ENCODE measurements around the gene CLDN18.

The CLDN18 gene

DNA sequence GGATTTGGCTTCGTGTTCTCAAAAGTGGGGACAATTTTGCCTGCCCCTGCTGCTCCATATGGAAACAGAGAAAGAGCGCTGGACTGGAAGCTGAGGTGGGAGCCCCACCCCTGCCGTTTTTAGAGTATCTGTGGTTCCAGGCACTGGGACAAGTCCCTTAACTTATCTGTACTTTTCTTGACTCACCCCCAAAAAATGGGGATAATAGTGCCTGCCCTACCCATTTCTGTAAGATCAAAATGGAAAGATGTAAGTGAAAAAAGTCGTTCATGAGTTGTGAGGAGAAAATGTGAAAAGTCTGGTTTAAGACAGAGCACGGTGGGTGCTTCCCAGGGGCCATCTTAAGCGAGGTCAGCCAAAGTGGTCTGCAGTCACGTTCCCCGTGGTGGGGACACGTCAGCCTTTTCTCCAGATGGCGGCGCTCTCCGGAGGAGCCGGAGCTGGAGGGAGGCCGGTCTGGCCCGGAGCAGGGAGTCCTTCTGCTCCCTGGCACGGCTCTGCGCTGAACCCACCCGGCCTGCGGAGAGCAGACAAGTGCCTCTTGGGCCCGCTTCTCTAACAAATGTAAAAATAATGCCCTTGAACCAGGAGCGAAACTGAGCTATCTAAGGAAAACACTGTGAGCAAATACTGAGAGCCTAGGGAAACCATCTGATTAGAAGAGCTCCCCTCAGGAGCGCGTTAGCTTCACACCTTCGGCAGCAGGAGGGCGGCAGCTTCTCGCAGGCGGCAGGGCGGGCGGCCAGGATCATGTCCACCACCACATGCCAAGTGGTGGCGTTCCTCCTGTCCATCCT lies at the start of gene CLDN18:
TSS of gene CLDN18 (plus strand) at position 690 of the 797 bp plus-strand sequence. CDS start at position 751, 61 bp downstream.
- DNase-seq (ENCODE audit: low read depth), result no peak

DNA sequence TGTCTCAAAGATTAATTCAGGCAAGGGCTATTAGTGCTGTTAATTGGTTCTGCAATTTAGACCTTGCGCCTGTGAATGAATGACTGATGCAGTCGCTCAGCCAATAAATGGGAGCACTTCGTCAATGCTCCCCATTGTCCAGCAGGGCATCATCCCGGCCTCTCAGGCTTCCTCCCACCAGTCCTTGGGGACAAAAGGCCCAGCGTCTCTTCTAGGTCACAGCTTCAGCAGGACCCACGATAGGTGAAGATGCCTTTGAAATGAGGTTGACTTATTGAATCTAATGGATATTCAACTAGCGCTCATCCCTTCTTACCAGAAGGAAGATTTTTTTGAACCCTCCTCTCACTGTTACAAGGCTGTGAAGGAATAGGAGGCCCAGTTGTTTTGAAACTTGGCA lies 47.7 kb upstream of the CLDN18 start:
- no peak for DNase-seq (ENCODE audit: low read depth)

DNA sequence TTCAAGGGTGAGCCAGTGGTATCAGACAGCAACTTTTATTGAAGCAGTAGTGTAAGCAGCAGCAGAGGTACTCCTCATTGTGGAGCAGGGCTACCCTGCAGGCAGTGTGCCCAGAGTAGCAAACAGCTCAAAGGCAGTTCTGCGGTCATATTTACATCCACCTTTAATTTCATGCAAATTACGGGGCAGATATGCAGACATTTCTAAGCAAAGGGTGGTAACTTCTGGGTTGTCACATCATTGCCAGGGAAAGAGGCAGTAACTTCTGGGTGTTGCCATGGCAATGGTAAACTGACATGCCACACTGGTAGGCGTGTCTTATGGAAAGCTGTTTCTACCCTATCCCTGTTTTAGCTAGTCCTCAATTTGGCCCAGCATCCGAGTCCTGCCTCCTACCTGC lies 46.5 kb upstream of the CLDN18 start:
- no peak for DNase-seq (ENCODE audit: low read depth)

DNA sequence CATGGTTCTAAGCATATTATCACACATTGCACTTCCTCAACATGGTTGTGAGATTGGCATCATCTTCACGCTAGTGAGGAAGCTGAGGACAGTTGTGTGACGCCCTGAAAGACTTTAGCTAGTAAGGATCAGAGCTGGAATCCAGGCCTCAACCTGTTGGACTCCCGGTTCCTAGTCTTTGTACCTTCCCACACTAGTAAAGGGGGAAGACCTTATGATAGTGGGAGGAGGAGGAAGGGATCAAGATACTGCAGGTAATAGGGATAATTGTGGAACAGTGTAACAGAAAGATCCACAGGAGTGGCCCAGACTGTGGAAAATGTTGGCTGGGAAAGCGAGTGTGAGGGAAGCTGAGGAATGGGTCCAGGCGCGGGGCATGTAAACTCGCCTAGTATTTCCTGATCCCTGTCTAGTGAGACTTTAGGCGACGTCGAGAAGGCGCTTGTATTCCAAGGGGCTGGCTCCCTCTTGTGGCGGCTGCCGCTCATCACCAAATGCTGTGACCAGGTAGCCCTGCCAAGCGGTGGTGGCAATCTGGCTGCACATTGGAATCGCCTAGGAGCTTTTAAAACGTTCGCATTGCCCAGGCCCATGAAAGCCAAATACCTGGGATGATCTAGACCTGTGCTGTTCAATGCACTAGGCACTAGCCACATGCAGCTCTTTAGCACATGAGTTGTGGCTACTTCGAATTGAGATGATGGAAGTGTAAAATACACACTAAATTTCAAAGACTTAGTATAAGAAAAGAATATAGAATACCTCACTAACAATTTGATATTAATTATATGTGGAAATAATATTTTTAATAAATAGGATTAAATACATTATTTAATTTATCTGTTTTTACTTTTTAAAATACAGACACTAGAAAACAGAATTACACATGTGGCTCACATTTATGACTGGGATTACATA lies 38.8 kb upstream of the CLDN18 start:
- peak; percentile 12 for DNase-seq (ENCODE audit: low read depth)

DNA sequence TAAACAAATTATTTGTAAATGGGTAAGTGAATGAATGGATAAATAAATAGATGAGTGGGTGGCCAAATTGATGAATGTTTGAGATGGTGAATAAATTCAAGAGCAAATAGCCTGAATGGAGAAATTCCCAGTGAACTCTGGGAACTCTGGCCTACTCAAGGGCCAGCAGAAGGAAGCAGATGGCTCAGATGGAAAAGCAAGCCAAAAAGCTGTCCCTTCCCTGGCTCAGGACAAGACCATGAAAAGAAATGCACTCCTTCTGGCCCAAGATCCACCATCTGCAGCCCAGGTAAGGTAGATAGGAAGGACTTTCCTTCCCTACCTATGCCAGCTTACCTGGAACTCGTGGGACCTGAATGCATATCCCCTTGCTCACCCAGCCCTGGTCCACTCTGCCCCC lies 37.6 kb upstream of the CLDN18 start:
- DNase-seq (ENCODE audit: low read depth), result no peak

DNA sequence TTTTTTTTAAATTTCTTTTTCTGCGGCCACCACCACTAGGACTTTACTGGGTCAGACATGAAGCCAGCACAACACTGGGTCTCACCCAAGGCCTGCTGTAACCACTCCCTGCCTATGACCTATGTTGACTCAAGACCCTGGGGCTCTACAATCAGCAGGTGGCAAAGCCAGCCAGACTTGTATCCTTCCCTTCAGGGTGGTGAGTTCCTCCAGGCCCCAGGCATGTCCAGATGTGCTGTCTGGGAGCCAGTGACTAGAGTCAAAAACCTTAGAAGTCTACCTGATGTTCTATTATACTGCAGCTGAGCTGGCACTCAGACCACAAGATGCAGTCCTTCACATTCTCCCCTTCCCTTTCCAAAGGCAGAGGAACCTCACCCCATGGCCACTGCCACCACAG lies 31.6 kb upstream of the CLDN18 start:
- no peak for DNase-seq (ENCODE audit: low read depth)

DNA sequence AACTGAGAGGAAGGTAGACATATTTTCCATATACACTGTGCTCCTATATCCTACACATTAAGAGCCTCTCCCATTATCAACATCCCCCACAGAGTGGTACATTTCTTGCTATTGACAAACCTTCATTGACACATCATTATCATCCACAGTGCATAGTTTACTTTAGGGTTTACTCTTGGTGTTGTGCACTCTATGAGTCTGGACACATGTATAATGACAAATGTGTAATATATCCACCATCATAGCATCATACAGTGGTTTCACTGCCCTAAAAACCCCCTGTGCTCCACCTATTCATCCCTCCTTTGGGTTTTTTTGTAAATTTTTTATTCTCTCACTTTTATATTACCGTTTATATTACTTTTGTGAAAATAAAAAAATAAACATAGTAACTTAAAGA lies 22.2 kb upstream of the CLDN18 start:
- DNase-seq (ENCODE audit: low read depth), result no peak

DNA sequence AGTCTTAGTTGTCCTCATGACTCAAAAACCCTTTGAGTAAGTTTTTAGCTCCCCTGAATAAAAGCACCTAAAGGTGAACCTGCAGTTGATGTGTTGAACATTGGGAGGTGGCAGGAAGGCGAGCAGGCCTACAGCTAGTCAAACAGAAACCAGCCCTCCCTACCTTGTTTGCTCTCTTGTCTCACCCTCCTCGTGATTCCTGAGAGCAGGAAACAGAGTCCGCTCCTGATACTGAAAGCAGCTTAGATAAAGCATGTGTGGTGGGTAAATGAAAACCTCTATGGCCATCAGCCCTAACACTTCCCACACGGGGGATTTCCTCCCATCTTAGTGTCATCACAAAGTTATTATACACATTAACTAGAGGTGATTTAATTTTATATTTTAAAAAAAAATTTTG lies 21.8 kb upstream of the CLDN18 start:
- no peak for DNase-seq (ENCODE audit: low read depth)

DNA sequence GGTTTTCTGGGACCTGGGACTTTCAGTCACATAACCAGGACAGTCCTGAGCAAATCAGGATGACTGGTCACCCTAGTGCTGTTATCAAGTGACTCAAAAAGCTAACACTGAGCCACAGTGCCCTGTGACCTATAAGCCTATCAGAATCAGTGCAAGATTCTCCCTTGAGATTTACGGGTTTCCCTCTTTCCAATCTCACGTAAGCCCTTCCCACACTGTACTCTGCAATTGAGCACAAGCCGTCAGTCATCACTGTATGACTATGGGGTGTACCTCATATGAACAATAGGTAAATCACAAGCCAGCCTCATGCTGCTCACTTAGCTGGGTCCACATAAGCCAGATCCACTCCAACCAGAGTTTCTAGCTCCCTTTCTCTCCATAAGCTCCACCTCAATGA lies 21.0 kb upstream of the CLDN18 start:
- DNase-seq (ENCODE audit: low read depth), result no peak

DNA sequence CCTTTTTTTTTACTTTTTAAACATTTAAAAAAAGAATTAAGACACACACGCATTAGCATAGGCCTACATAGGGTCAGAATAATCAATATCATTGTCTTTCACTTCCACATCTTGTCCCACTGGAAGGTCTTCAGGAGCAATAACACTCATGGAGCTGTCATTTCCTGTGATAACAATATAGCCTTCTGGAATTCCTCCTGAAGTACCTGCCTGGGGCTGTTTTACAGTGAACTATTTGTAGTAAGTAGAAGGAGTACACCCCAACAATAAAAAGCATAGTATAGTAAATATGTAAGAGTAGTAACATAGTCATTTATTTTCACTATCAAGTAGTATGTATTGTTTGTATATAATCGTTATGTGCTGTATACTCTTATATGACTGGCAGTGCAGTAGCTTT lies 19.5 kb upstream of the CLDN18 start:
- no peak for DNase-seq (ENCODE audit: low read depth)

DNA sequence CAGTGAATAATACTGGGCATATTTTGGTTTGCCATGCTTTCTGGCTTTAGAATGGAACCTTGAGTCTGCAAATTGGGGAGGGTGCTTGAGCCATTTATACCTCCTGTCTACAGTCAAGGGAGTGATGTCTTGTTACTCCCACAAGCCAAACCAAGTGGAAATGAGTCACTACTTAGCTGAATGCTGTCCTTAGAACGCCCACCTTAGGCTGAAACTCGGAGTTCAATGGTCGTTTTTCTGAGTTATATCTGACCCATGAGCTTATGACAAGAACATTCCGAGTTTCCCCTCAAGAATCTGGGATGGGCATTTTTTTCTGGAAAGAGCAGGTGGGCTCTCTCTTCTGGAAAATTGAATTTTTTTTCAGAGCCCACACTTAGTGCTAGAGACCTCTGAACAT lies 17.4 kb upstream of the CLDN18 start:
- no peak for DNase-seq (ENCODE audit: low read depth)

DNA sequence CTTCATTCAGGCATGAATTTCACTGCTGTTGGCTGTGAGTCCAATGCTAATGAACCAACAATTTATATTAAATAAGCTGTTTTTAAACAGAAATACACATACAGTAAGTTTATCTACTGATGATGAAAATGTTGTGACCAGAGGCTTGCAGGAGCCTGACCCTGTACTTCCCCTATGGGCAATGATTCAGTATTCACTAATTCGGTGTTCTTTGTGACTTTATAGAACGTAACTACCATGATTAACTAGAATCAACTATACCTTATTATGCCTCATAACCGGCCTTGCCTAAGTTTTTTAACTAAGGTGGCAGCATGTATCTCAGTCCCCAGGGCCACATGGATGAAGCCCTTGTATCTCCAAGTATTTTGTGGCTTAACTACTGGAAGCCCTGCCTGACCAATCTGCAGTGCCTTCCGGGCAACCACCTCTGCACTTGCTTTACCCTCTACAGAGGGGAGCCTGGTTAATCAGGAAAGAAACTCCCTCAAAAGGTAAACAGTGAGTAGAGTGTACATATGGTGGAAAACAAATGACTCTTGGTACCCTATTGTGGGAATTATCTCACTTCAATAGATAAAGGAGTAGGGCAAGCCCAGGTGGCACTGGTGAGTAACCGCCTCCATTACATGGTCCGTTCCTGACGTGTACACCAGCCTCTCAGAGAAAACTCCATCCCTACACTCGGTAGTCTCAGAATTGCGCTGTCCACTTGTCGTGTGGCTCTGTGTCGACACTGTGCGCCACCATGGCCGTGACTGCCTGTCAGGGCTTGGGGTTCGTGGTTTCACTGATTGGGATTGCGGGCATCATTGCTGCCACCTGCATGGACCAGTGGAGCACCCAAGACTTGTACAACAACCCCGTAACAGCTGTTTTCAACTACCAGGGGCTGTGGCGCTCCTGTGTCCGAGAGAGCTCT lies 11.6 kb upstream of the CLDN18 start:
- no peak for DNase-seq (ENCODE audit: low read depth)

DNA sequence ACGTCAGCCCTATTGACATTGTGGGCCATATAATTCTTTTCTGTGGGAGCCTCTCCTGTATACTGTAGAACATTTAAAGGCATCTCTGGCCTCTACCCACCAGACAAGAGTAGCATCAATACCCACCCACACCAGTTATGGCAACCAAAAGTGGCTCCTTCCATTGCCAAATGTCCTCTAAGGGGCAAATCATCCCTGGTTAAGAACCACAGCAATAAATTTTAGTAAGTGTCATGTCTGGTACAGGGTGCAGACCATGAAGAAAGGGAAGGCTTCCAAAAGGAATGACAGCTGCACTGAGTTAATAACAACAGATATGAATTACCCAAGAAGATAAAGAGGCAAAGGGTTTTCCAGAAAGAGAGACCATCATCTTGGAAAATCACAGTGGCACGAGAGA lies 6.9 kb upstream of the CLDN18 start:
- DNase-seq (ENCODE audit: low read depth), result no peak

DNA sequence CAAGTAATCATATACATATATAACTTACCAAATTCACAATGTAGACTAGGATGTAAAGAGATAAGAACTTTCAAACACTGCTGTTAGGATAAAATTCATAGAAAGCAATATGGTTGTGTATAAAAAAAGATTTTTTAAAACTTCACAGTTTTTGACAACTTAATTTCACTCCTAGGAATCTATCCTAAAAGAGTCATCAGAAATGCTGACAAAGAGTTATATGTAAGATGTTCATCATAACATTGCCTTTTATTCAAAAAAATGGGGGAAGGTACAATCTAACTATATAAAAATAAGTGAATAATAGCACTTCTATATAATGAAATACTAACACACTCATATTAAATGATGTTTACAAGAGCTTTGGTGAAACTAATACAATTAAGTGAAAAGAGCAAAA lies 4.3 kb upstream of the CLDN18 start:
- DNase-seq (ENCODE audit: low read depth), result no peak

DNA sequence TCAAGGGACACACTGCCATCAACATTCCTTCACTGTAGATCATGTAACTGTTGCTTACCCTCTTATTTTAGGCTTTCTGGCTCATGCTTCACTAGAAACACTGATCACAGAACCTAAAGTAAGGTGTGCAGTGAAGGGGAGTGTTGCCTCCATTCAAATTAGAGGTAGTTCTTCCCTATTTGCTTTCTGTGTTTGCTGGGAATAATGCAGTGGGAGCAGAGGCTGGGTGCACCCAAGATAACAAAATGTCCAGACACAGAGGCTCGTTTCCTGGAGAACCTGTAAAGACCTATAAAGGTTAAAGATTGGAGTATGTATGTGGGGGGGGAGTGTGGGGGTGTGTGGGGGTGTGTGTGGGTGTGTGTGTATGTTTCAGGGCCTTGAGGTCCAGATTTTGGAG lies 2.1 kb upstream of the CLDN18 start:
- DNase-seq (ENCODE audit: low read depth), result no peak

DNA sequence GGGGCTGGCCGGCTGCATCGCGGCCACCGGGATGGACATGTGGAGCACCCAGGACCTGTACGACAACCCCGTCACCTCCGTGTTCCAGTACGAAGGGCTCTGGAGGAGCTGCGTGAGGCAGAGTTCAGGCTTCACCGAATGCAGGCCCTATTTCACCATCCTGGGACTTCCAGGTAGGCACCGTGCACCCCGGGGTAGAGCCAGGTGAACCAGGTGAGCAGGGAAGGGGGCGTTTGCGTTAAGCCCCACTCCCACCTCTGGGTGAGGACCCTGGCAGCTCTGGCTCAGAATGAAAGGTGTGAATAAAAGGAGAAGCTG lies 267 bp downstream of the CLDN18 start:
- DNase-seq (ENCODE audit: low read depth), result no peak

DNA sequence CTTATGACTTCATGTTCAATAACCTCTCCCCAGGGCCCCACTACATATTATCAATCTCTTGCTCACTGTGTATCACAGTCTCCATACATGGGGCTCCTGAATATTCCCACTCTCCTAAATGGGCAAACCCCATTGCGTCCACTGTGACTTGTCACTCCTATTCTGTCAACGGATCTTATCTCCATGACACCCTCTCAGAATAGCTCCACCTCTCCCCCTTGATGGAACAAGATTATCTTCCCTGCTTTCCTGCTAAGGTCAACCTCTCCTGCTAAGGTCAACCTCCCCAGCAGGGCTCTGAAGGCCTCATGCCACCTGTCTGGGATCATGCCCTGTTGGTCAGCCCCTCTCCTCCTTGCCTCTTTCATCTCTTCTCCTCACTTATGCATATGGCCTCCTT lies 1.8 kb downstream of the CLDN18 start:
- DNase-seq (ENCODE audit: low read depth), result no peak

DNA sequence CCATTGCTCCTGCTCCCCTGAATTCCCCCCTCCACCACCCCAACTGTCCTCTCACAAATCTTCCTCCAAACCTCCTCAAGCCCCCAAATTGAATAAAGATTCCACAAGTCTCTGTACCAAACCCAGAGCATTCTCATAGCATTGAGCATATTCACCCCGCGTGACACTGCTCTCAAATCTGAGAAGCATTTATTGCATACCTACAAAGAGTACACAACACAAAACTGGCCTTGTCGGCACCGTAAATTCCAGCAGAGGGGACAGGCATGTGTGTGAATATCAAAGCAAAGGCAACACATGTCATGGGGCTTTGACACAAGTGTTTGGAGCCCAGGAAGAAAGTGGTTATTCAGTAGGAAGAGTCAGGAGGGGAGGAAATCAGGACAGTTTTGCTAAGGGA lies 2.6 kb downstream of the CLDN18 start:
- DNase-seq (ENCODE audit: low read depth), result no peak

DNA sequence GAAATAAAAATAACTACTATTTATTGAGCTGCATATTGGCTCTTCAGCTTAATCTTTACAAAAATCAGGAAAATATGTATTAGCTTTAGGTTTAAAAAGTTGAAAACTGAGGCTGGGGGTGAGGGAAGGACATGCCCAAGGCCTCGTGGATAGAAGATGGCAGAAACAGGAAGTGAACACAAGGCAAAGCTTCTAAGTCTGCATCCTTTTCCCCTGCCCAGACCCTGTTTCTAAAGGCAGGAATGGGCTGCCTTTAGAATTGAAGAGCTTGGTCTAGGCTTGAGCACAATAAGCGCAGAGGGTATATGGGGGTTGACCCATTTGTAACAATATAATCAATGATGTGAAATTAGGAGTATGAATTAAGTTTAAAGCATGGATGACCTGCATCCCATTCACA lies 6.1 kb downstream of the CLDN18 start:
- DNase-seq (ENCODE audit: low read depth), result no peak

DNA sequence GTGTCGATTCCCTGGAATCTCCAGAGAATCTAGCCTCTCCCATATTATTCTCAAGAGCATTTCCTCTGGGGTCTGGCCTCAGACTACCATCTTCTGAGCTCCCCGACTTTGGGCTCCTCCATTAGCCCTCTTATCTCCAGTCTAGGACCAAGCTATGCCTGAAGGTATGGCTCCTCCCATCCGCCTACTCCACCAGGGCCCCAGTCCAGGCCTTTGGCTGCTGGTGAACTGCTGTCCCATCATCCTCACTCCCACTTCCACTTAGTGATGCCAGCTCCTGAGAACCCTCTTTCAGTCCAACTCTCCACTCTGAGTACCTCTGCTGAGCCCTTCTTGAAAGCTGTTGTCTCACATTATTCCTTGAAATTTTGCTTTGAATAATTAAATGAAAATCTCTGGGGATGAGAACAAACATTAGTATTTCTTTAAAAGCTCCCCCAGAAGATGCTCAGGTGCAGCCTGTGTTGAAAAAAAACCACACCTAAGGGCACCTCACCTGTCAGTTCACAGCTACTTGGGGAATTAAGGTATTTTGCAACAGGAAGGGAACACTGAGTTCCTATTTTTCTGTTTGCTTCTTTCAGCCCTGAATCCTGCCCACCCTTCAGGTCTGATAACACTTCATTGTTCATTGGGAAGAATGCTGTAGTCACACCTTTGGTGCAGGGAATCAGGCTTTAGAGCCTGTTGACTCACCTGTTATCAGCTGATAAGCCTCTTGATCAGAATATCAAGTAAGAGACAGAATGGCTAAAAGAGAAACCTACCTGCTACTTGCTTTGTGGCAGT lies 9.5 kb downstream of the CLDN18 start:
- DNase-seq (ENCODE audit: low read depth), result no peak

DNA sequence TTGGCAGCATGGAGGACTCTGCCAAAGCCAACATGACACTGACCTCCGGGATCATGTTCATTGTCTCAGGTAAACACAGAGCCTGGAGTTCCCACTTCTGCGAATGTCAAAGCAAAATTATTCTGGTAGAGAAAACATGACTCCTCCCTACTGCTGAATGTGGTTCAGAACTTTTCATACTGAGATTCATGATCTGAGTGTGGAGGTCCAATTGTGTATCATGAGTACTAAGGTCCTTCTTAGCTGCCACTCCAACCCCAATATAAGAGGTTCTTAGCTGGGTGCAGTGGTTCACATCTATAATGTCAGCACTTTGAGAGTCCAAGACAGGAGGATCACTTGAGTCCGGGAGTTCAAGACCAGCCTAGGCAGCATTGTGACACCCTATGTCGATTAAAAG lies 13.8 kb downstream of the CLDN18 start:
- DNase-seq (ENCODE audit: low read depth), result no peak

DNA sequence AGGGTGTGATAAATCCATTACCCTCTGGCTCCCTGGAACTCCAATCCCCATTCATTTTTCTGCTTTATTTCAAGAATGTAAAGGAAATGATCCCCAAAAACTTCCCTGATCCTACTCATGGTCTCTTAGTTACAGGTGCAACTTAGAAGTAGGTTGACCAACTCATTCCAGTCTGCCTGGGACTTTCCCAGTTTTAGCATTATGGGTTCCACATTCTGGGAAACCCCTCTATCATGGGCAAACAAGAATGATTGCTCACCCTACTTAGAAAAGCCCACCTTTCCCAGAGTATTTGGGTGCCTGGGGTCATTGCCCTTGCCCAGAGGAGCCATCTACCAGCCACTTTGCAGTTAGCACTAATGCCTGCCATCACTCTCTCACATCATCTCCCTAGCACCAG lies 15.6 kb downstream of the CLDN18 start:
- no peak for DNase-seq (ENCODE audit: low read depth)
